Fibroblast of lung (primary cell): Measurements from ENCODE around the gene SSX7. TPM values are rescaled to one million over a fixed set of nuclear protein-coding genes. Genes with fewer than 3 reads are reported as not detected.

Experiments
- DNase-seq, 2 donors: peaks; one replicate each; pipeline versions ENCODE4 v3.0.0 to v3.0.0-alpha.2; 2010; ENCODE audit warnings: low read depth in 2 of 2
- H2AFZ ChIP-seq: 2 replicates; pipeline ENCODE4 v1.5.1; 2012; ENCODE audit warnings: low read length, control low read depth, inconsistent platforms
- H3K27ac ChIP-seq: 2 replicates; pipeline ENCODE4 v1.5.1; 2011; ENCODE audit warnings: low read length, control low read depth; ENCODE audit not compliant: insufficient read depth
- H3K27me3 ChIP-seq: 2 replicates; pipeline ENCODE4 v1.5.1; 2011; ENCODE audit warnings: mild to moderate bottlenecking, low read length; ENCODE audit not compliant: control insufficient read depth, insufficient read depth
- H3K36me3 ChIP-seq: 2 replicates; pipeline ENCODE4 v1.5.1; 2011; ENCODE audit warnings: low read length; ENCODE audit not compliant: control insufficient read depth, insufficient read depth
- H3K4me1 ChIP-seq: 2 replicates; pipeline ENCODE4 v1.5.1; 2011; ENCODE audit warnings: low read length; ENCODE audit not compliant: control insufficient read depth, insufficient read depth; ENCODE audit errors: extremely low read depth
- H3K4me2 ChIP-seq: 2 replicates; pipeline ENCODE4 v1.5.1; 2011; ENCODE audit warnings: low read length, control low read depth; ENCODE audit not compliant: insufficient read depth; ENCODE audit errors: extremely low read depth
- H3K4me3 ChIP-seq, 4 experiments: fragments of 200-600 bp in 1 of 4; sonication (generic) in 1 of 4; replicated peaks in 1 of 4; 2 replicates each; pipeline ENCODE4 v1.5.1; 2011 to 2016; ENCODE audit warnings: low read length in 4 of 4, low read depth in 3 of 4, mild to moderate bottlenecking in 3 of 4, control low read depth in 2 of 4, inconsistent platforms in 1 of 4, mixed read lengths in 1 of 4; ENCODE audit not compliant: insufficient read depth in 1 of 4; ENCODE audit errors: control extremely low read depth in 1 of 4
- H3K79me2 ChIP-seq: 2 replicates; pipeline ENCODE4 v1.5.1; 2012; ENCODE audit warnings: mild to moderate bottlenecking, low read length, inconsistent platforms; ENCODE audit not compliant: control insufficient read depth, insufficient read depth
- H3K9ac ChIP-seq: 2 replicates; pipeline ENCODE4 v1.5.1; 2011; ENCODE audit warnings: mild to moderate bottlenecking, low read length, control low read depth; ENCODE audit not compliant: insufficient read depth
- H3K9me3 ChIP-seq: 2 replicates; pipeline ENCODE4 v1.5.1; 2012; ENCODE audit warnings: low read depth, low read length; ENCODE audit not compliant: control insufficient read depth, insufficient read depth
- H4K20me1 ChIP-seq: 2 replicates; pipeline ENCODE4 v1.5.1; 2011; ENCODE audit warnings: low read length; ENCODE audit not compliant: control insufficient read depth, insufficient read depth; ENCODE audit errors: extremely low read depth
- CTCF ChIP-seq, 2 donors: IDR thresholded peaks in 1 of 2; conservative IDR thresholded peaks in 1 of 2; 1 replicate in 1 of 2; 2 replicates in 1 of 2; pipeline ENCODE4 v1.5.1; 2011 to 2012; ENCODE audit warnings: low read length in 2 of 2, control low read depth in 1 of 2, inconsistent platforms in 1 of 2, low read depth in 1 of 2, mild to moderate bottlenecking in 1 of 2
- EZH2 ChIP-seq: IDR thresholded peaks from 2 replicates; pipeline ENCODE4 v1.5.1; 2012; ENCODE audit warnings: low read length, control low read depth, mild to moderate bottlenecking; ENCODE audit errors: missing control alignments
- polyA plus RNA-seq, 2 donors: library from polyadenylated mRNA; depleted of rRNA in 1 of 2; stranded (reverse) in 1 of 2; unstranded in 1 of 2; fragments of >200 nt; gene quantifications; 2 replicates each; pipeline ENCODE4 v1.2.1, GENCODE V29; 2011 to 2012; ENCODE audit warnings: missing spikeins in 1 of 2
- total RNA-seq: library from RNA; depleted of rRNA; stranded (reverse); fragments of >200 nt; gene quantifications from 2 replicates; pipeline ENCODE4 v1.2.1, GENCODE V29; 2014

SSX7 gene
- total and polyA plus RNA-seq, 2 donors (not counting 1 experiment from before 2014, with no cell fraction given): not detected

DNA sequence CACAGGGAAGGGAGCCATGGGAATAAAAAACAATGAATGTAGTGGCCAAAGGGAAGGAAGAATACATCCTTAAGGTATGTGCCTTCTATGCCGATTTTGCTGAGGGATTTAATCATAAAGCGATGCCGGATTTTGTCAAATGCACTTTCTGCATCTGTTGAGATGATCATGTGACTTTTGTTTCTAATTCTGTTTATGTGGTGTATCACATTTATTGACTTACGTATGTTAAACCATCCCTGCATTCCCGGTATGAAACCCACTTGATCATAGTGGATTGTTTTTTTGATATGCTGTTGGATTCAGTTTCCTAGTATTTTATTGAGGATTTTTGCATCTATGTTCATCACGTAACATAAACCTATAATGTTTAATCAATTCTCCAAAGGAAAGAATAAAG lies 60.0 kb downstream of the SSX7 start:
- Histone ChIP-seq H3K27me3 (no peaks in the 10 kb centered on the region), H3K79me2 (no peaks in the 10 kb centered on the region), H3K9me3 (no peaks in the 10 kb centered on the region), H3K4me3 (no peak overlapping the region), H3K9ac (no peak overlapping the region), H4K20me1 (no peaks in the 10 kb centered on the region), H3K4me1 (no peaks in the 10 kb centered on the region), H3K36me3 (no peaks in the 10 kb centered on the region), H3K4me2 (no peak overlapping the region), H3K27ac (no peak overlapping the region), H2AFZ (no peak overlapping the region)
- DNase-seq: no peak
- no peak for TF ChIP-seq EZH2
- no peak for TF ChIP-seq CTCF (conservative IDR thresholded peaks at IDR 0.05 in 1 of 2, IDR thresholded peaks at IDR 0.05 in 1 of 2; ENCODE audit: low read depth in 1 of 2, low read length in 2 of 2)

Other genes with a start within 250 kb of the SSX7 start
- gene XAGE1A, start 159.1 kb downstream of the SSX7 start, total RNA-seq: not detected in 2 replicates
- not detected in 2 replicates for gene XAGE1A, start 159.1 kb downstream of the SSX7 start, polyA plus RNA-seq
- not detected in 2 replicates for gene XAGE1B, start 137.8 kb downstream of the SSX7 start, total RNA-seq
- not detected in 2 replicates for gene XAGE1B, start 137.8 kb downstream of the SSX7 start, polyA plus RNA-seq
- gene SSX2, start 52.3 kb upstream of the SSX7 start, total RNA-seq: not detected in 2 replicates
- not detected in 2 replicates for gene SSX2, start 52.3 kb upstream of the SSX7 start, polyA plus RNA-seq
- gene SSX2B, start 96.4 kb upstream of the SSX7 start, total RNA-seq: not detected in 2 replicates
- not detected in 2 replicates for gene SSX2B, start 96.4 kb upstream of the SSX7 start, polyA plus RNA-seq
- gene SPANXN5, start 142.5 kb upstream of the SSX7 start, total RNA-seq: not detected in 2 replicates
- gene SPANXN5, start 142.5 kb upstream of the SSX7 start, polyA plus RNA-seq: not detected in 2 replicates
- gene XAGE5, start 156.4 kb upstream of the SSX7 start, total RNA-seq: not detected in 2 replicates
- not detected in 2 replicates for gene XAGE5, start 156.4 kb upstream of the SSX7 start, polyA plus RNA-seq
- gene XAGE3, start 213.2 kb upstream of the SSX7 start, total RNA-seq: not detected in 2 replicates
- not detected in 2 replicates for gene XAGE3, start 213.2 kb upstream of the SSX7 start, polyA plus RNA-seq
- gene FAM156B, start 242.4 kb upstream of the SSX7 start, total RNA-seq: 6.2 and 12.6 TPM in 2 replicates
- 11.0 and 11.4 TPM in 2 replicates for gene FAM156B, start 242.4 kb upstream of the SSX7 start, polyA plus RNA-seq